ENCODE data around the gene CCR5.
"Not testable (repeated sequence)": the region's sequence is repeated elsewhere in the genome, so short reads cannot be mapped to it uniquely, and the experiment has no call there.

The CCR5 gene

DNA sequence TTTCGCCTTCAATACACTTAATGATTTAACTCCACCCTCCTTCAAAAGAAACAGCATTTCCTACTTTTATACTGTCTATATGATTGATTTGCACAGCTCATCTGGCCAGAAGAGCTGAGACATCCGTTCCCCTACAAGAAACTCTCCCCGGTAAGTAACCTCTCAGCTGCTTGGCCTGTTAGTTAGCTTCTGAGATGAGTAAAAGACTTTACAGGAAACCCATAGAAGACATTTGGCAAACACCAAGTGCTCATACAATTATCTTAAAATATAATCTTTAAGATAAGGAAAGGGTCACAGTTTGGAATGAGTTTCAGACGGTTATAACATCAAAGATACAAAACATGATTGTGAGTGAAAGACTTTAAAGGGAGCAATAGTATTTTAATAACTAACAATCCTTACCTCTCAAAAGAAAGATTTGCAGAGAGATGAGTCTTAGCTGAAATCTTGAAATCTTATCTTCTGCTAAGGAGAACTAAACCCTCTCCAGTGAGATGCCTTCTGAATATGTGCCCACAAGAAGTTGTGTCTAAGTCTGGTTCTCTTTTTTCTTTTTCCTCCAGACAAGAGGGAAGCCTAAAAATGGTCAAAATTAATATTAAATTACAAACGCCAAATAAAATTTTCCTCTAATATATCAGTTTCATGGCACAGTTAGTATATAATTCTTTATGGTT lies at the start of gene CCR5:
Gene CCR5 (plus strand): TSS at position 108 of the 680 bp plus-strand sequence. CDS start 1,957 bp downstream, outside the sequence.
- DNase-seq: peak; percentile 64

GRCh38 chr3:46321461-46322104 lies 49.2 kb upstream of the CCR5 start:
- DNase-seq: peak; percentile 82

- DNase-seq: peak; percentile 83
These were observed 46.7 kb upstream of the CCR5 start for GRCh38 chr3:46324036-46324435.

GRCh38 chr3:46325645-46326300 lies 45.0 kb upstream of the CCR5 start:
- DNase-seq: no peak

GRCh38 chr3:46330676-46331075 lies 40.1 kb upstream of the CCR5 start:
- DNase-seq: not testable (repeated sequence)

GRCh38 chr3:46334741-46335478 lies 35.8 kb upstream of the CCR5 start:
- DNase-seq: no peak

- no peak for DNase-seq
These were observed 35.2 kb upstream of the CCR5 start for GRCh38 chr3:46335541-46335940.

DNA sequence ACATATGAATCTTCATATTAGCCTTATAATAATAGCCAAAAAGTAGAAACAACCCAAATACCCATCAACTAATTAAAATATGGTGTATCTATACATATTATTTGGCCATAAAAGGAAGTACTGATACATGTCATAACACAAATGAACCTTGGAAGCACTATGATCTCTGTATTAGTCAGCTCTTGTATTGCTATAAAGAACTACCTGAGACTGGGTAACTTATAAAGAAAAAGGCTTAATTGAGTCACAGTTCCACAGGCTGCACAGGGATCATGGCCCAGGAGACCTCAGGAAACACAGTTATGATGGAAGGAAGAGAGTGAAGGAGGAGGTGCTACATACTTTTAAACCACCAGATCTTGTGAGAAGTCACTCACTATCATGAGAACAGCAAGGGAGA lies 32.8 kb upstream of the CCR5 start:
- DNase-seq: no peak

DNA sequence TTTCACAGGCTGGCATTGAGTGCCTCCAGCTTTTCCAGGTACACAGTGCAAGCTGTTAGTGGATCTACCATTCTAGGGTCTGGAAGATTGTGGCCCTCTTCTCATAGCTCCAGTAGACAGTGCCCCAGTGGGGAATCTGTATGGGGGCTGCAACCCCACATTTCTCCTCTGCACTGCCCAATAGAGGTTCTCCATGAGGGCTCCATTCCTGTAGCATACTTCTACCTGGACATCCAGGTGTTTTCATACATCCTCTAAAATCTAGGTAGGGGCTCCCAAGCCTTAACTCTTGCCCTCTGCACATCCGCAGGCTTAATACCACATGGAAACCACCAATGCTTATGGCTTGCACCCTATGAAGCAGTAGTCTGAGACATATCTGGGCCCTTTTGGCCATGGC lies 31.9 kb upstream of the CCR5 start:
- DNase-seq: no peak

DNA sequence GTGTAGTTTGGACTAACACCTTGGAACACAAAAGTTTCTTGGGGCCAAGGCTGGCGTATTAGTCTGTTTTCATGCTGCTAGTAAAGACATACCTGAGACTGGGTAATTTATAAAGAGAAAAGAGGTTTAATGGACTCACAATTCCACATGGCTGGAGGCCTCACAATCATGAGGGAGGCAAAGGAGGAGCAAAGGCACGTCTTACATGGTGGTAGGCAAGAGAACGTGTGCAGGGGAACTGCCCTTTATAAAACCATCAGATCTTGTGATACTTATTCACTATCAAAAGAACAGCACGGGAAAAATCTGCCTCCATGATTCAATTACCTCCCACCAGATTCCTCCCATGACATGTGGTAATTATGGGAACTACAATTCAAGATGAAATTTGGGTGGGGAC lies 26.3 kb upstream of the CCR5 start:
- DNase-seq: no peak

DNA sequence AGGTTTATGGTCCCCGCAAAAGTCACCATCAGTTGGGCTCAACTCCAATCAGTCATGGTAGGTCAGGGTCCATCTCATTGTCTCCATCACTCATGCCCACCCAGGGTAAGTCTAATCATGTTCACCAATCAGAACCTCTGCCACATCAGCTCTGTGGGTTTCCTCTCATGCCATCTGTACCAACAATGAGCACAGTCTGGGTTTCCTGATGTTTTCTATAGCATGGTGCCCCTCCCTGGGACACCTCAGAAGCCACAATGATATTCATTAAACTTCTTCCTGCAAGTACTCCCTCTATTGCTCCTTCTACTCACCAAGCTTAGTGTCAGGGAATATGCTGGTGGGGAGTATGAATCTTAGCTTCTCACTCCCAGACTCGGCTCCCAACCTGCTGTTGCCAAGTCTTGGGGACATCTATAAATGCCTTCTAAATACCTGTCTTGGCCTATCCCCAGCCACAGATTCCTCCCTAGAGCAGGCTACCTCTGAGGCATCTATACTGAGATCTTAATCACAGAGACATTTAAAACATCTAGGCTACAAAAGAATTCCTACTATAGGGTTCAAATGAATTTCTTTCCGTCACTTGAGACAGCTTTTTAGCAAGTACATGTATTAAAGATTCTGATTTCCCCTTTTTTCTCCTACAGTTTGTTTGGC lies 21.8 kb upstream of the CCR5 start:
- DNase-seq: no peak

DNA sequence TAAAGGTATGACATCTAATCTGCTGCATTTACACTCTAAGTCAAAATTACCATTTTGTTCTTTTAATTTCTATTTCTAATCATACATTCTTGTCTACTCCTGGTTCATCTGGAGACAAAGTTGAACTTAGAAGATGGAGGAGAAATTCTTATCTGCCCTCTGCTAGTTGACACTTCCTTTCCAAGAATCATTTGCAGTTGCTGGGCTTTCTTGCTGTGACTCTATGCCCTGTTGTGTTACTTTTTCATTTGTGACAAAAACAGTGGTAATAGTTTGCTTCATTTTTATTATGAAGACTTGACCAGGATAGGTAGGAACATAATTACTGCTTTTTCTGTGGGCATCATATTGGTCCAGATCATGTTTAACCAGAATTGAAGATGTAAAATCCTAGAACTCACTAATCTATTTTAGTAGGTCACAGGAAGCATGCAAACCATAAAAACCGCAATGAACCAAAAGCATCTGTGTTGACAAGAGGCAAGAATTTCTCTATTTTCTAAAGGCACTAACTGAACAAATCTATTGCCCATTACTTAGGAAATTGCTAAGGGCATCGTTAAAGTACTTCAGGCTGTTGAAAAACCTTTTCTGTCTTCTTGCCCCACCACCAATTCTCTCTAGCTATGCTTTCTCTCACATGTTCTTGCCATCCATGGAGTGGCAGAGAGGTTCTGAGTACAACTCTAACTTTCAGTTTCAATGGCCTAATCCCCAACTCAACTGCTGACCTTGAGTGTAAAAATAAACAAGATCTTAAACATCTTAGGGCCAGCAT lies 21.1 kb upstream of the CCR5 start:
- DNase-seq: peak; percentile 53

DNA sequence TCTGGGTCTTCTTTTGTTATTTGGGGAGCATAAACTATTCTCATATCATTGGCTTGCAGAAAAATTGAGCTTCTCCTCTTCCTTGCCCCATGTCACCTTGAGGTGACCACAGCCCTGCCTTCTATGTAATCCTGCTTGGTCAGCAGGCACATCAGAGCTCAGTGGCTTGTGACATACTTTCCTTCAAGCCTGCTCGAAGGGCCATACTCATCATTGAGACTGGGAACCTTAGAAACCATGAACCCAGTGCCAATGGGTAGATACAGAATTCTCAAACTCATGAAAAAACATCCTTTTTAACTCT lies 20.5 kb upstream of the CCR5 start:
- DNase-seq: peak; percentile 43

GRCh38 chr3:46351646-46352045 lies 19.1 kb upstream of the CCR5 start:
- no peak for DNase-seq

DNA sequence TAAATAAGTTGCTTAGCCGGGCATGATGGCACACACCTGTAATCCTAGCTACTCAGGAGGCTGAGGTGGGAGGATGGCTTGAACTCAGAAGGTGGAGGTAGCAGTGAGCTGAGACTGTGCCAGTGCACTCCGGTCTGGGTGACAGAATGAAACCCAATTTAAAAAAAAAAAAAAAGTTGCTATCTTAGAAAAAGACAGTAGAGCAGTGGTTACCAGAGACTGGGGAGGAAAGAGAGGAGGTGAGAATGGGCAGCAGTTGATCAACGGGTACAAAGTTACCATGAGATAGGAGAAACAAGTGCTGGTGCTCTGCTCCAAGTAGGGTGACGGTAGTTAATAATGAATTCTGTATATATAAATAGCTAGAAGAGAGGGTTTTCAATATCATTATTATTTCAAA lies 17.7 kb upstream of the CCR5 start:
- no peak for DNase-seq

DNA sequence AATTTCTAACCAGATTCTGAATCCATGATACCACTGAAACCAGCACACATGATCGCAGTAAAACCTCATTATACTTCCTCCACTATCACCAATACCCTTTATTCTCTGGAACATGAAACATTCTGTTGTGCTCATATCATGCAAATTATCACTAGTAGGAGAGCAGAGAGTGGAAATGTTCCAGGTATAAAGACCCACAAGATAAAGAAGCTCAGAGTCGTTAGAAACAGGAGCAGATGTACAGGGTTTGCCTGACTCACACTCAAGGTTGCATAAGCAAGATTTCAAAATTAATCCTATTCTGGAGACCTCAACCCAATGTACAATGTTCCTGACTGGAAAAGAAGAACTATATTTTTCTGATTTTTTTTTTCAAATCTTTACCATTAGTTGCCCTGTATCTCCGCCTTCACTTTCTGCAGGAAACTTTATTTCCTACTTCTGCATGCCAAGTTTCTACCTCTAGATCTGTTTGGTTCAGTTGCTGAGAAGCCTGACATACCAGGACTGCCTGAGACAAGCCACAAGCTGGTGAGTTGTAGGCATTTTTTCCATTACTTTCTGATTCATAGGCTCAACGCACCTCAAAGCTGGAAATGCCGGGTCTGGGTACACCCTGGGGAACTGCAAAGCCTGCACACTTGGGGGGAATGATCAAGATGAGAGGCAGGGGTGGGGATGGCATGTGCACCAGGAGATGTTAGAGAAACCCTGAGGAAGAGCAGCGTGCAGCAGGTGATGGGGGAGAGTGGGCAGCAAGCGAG lies 16.9 kb upstream of the CCR5 start, which contains the start of gene CCR2:
Gene CCR2 (plus strand): TSS at position 465 of the 764 bp plus-strand sequence. CDS start 3,417 bp downstream, outside the sequence.
- DNase-seq: no peak

DNA sequence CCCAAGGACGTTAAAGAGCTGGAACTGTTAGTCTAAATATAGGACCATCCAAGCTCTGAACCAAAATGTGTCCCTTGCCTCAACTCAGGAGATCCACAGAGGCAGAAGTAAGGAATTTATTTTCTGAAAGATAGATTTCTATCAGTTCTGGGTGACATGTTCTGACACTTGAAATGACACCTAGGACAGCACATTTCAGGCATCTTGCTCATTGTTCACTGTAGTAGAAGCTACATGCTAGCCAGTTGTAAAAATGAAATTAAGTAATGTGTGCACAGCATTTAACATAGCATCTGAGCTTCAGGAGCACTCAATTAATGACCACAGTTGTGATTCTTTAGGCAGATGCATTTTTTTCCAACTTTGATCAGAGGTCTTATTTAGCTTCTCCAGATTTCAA lies 16.3 kb upstream of the CCR5 start:
- DNase-seq: no peak

GRCh38 chr3:46354984-46355383 lies 15.8 kb upstream of the CCR5 start:
- no peak for DNase-seq

- no peak for DNase-seq
These were observed 14.5 kb upstream of the CCR5 start for GRCh38 chr3:46356276-46356675.

GRCh38 chr3:46356909-46357308 lies 13.8 kb upstream of the CCR5 start:
- DNase-seq: no peak

DNA sequence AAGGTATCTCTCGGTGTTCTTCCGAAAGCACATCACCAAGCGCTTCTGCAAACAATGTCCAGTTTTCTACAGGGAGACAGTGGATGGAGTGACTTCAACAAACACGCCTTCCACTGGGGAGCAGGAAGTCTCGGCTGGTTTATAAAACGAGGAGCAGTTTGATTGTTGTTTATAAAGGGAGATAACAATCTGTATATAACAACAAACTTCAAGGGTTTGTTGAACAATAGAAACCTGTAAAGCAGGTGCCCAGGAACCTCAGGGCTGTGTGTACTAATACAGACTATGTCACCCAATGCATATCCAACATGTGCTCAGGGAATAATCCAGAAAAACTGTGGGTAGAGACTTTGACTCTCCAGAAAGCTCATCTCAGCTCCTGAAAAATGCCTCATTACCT lies 12.3 kb upstream of the CCR5 start:
- DNase-seq: no peak
